ENCODE results near the gene KLKB1. TPM values are rescaled to one million over a fixed set of nuclear protein-coding genes. Genes with fewer than 3 reads are reported as not detected.
"Not testable (repeated sequence)": the region's sequence is repeated elsewhere in the genome, so short reads cannot be mapped to it uniquely, and the experiment has no call there.

Gene KLKB1
- total RNA-seq, 3 donors from 2014 or later, result 1.1 to 2.4 (median 1.5) TPM

DNA sequence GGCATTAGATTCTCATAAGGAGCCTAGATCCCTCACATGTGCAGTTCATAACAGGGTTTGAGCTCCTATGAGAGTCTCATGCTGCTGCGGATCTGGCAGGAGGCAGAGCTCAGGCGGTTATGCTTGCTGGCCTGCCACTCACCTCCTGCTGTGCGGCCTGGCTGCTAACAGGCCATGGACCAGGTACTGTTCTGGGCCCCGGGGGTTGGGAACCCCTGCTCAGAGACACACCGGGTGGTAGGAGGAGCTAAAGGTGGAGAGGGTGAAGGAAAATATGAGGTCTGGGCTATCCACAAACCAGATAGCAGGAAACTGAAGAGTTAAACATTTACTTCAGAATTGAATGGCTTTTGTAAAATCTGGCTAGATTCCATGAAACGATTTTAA is 32.8 kb downstream of the KLKB1 start:
- intact Hi-C loops (cut with DNase I, micrococcal nuclease), result no loop called here
- DNase-seq (no peak), ATAC-seq (peak; percentile 30)
- TF ChIP-seq, protein P1, sequence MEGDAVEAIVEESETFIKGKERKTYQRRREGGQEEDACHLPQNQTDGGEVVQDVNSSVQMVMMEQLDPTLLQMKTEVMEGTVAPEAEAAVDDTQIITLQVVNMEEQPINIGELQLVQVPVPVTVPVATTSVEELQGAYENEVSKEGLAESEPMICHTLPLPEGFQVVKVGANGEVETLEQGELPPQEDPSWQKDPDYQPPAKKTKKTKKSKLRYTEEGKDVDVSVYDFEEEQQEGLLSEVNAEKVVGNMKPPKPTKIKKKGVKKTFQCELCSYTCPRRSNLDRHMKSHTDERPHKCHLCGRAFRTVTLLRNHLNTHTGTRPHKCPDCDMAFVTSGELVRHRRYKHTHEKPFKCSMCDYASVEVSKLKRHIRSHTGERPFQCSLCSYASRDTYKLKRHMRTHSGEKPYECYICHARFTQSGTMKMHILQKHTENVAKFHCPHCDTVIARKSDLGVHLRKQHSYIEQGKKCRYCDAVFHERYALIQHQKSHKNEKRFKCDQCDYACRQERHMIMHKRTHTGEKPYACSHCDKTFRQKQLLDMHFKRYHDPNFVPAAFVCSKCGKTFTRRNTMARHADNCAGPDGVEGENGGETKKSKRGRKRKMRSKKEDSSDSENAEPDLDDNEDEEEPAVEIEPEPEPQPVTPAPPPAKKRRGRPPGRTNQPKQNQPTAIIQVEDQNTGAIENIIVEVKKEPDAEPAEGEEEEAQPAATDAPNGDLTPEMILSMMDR (IDR thresholded peaks at IDR 0.05), result no peak
- Histone ChIP-seq H3K4me3 (no peak overlapping the region), H3K4me1 (ENCODE audit: low read depth) (no peaks in the 10 kb centered on the region), H3K36me3 (ENCODE audit: low read depth) (no peaks in the 10 kb centered on the region), H3K9me3 (no peaks in the 10 kb centered on the region)

DNA sequence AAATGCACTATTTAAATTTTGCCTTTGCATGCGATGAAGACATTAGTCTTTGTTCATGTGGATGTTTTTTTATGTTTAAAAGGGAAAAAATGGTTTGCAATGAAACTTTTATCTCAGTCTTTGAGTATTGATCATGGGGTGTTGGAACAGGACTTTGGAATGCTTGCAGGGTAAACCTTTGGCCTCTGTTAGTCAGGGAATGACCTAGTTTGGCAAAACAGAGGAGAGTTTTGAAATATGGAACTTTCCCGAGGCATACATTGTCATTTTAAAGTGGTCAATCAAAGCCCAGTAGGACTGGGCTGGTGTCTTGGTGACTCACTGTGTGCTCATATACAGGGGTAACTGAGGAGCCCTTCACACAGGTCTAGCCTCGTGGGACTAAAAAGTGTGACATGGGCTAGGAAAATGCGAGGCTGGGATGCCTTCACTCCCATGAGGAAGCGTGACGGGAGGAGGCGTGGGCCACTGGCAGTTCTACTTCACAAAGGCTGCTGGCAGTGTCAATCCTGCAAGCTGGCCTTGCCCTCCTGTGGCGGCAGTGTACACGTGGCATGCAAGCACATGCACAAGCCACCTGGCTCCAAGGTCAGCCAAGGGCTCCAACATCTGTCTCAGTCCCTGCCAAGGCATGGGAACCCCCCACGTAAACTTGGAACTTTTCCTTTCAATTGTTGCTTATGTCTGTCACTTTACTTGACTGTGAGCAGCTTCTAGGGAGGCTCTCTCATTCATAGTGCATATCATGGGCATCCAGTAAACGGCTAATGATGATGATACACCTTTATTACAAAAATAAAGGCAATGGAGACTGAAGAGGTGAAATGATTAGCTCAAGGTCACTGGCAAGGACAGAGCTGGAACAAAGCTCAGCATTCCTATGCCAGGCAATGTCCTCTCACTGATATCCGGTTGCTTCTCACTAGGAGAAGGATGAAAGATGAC is 33.5 kb downstream of the KLKB1 start:
- intact Hi-C loops (cut with DNase I, micrococcal nuclease), result no loop called here
- Histone ChIP-seq H3K4me3 (no peak overlapping the region), H3K4me1 (ENCODE audit: low read depth) (no peaks in the 10 kb centered on the region), H3K9me3 (no peaks in the 10 kb centered on the region), H3K36me3 (ENCODE audit: low read depth) (no peaks in the 10 kb centered on the region)
- ATAC-seq (peak; percentile 64), DNase-seq (peak; percentile 3 to 59 (median 25))
- TF ChIP-seq, protein P1 (IDR thresholded peaks at IDR 0.05), result no peak

DNA sequence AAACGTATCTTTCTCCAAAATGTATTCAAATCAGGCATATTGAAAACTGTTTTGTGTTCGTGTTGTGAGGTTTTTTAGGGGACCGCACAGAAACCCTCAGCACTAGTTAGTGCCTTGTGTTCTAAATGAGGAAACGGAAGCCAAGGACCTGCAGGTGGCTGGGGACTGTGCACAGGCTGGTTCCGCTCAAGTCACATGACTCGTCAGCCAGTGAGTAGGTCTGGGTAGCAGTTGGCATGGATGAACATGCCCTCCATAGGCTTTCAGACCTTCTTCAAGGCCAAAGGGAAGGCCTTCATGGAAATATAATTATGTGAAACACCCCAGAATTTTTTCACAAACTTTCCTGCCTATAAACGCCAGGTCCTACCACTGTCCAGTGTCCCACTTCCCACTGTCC is 37.4 kb downstream of the KLKB1 start:
- ATAC-seq (no peak), DNase-seq (no peak)
- TF ChIP-seq, protein P1 (IDR thresholded peaks at IDR 0.05), result no peak
- Histone ChIP-seq H3K4me1 (ENCODE audit: low read depth) (peaks cover 3% of the 10 kb centered on the region), H3K36me3 (ENCODE audit: low read depth) (no peaks in the 10 kb centered on the region), H3K9me3 (no peaks in the 10 kb centered on the region), H3K4me3 (no peak overlapping the region)
- intact Hi-C loops (cut with DNase I, micrococcal nuclease), result no loop called here

DNA sequence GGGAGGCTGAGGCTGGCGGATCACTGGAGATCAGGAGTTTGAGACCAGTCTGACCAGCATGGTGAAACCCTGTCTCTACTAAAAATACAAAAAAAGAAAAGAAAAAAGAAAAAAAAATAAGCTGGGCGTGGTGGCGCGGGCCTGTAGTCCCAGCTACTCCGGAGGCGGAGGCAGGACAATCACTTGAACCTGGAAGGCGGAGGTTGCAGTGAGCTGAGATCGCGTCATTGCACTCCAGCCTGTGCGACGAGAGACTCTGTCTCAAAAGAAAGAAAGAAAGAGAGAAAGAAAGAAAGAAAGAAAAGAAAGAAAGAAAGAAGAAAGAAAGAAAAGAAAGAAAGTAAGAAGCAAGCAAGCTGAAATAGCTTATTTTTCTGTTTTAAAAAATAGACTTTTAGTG is 37.9 kb downstream of the KLKB1 start:
- ATAC-seq, DNase-seq, H3K9me3 ChIP-seq: not testable (repeated sequence)

DNA sequence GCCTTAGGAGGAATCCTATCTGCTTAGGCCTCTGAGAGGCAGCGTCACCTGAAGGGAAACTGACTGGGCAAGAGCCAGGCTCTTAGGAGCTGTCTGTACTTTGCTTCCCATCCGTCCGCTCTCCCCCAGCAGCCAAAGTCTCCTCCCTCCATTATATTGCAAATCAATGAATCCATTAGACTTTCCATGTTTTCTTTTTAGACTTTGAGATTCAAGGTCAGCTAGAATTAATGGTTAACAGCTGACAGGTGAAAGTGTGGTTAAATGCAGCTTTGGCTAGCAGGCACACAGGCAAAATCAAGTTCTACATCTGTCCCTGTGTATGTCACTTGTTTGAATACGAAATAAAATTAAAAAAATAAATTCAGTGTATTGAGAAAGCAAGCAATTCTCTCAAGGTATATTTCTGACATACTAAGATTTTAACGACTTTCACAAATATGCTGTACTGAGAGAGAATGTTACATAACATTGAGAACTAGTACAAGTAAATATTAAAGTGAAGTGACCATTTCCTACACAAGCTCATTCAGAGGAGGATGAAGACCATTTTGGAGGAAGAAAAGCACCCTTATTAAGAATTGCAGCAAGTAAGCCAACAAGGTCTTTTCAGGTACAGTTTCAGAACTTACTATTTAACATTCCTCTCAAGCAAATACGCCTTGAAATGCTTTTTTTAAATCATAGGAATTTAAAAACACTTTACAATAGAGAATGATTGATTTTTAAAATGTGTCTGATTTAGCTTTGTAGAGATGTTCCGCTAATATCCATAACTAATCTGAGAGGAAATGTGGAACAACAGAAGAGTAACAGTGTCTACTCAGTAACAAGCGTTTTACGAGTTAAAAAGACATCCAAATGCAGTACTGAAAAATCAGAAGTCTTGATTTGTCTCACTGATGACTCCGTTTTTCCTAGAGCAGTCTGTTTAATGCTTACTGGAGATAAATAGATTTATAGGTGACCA is 38.7 kb downstream of the KLKB1 start, which contains the start of gene F11:
TSS of gene F11 (plus strand) at position 507 of the 970 bp plus-strand sequence. CDS start 948 bp downstream, outside the sequence.
- peak; percentile 46 for ATAC-seq

More for the DNA sequence above, 37.9 kb downstream of the KLKB1 start:
- H3K36me3 ChIP-seq (ENCODE audit: low read depth); H3K4me3 ChIP-seq; H3K4me1 ChIP-seq (ENCODE audit: low read depth); intact Hi-C loops (cut with DNase I, micrococcal nuclease): not testable (repeated sequence)

More for the DNA sequence above, 38.7 kb downstream of the KLKB1 start, which contains the start of gene F11:
- Histone ChIP-seq H3K4me3 (no peak within 1 kb of the TSS), H3K4me1 (ENCODE audit: low read depth) (peaks cover 3% of the 10 kb centered on the region), H3K9me3 (no peaks in the 10 kb centered on the region), H3K36me3 (ENCODE audit: low read depth) (no peaks in the 10 kb centered on the region)
- TF ChIP-seq, protein P1 (IDR thresholded peaks at IDR 0.05), result no peak
- intact Hi-C loops (cut with DNase I, micrococcal nuclease), result no loop called here
- no peak for DNase-seq
